Stimulated activated CD4-positive, alpha-beta T cell treated with anti-CD3 and anti-CD28 coated beads, Interleukin-2, amount 100 ng/mL, for 4 hours (primary cell): Measurements from ENCODE around the gene CTIF.

ENCODE experiments used
- DNase-seq: peaks from one replicate; pipeline ENCODE4 v3.0.0-alpha.2; 2020; ENCODE audit warnings: low read depth

The CTIF gene

DNA sequence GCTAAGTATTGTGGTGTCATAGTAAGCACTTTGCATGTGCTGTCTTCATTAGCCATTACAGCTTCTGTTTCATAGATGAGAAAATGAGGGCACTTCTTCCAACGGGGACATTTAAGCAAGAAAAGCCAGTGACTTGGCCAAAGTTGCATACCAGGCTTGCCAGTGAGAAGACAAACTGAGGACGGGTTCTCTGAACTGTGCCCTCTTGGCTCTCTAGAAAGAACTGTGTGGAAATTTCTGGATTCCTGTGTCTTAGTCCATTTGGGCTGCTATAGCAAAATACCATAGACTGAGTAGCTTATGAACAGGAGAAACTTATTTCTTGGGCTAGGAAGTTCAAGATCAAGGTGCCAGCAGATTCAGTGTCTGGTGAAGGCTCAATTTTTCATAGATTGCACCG, 13.3 kb downstream of the CTIF start:
- no peak for DNase-seq

DNA sequence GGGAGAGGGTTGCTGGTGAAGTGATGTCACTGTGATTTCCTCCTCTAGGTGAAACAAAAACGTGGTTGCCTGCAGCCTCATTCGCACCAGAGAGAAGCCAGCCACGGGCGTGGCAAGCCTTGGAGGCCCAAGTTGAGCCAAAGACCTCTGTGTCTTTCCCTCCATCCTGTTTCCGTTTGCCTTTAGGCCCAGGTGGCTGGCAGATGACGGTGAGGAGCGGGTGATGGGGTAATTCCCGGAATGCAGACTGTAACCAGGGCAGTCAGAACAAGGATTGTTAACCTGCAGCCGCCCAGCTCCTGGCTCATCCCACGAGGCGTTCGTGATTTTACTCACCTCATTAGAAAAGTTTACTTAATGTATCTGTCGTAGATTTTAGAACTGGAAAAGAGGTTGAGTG, 14.4 kb downstream of the CTIF start:
- no peak for DNase-seq

DNA sequence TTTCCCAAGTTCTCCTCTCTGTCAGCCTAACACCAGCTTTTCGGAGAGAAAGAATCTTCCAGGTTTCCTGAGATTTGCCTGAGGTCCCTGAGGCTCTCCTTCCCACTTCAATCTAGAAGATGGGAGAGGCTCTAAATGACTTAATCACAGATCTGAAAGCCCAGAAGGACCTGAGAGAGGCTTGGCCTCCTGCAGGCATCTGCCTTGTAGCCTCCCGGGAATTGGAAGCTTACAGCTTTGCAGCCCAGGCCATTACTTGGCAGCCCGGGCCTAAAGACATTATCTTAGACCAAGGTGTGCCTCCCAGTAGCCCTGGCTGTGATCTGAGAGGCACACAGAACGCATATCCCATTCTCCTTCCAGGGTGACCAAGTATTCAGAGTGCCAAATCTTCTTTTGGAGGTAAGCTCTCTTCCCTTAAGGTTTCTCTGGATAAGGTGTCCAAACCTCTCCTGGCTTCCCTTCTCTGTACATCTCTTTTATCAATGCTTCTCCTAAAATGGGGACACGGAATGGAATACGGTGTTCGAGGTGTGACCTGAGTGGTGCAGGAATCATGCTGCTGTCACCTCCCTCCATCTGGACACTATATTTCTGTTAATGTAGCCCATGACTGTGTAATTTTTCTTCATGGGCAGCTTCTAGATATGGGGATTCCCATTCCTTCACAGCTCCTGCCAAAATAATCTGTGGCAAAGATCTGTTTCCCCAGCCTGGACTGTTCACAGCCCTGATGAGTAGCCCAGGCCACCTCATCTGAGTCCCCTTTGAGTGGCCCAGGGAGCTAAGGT, 16.0 kb downstream of the CTIF start:
- DNase-seq: no peak

DNA sequence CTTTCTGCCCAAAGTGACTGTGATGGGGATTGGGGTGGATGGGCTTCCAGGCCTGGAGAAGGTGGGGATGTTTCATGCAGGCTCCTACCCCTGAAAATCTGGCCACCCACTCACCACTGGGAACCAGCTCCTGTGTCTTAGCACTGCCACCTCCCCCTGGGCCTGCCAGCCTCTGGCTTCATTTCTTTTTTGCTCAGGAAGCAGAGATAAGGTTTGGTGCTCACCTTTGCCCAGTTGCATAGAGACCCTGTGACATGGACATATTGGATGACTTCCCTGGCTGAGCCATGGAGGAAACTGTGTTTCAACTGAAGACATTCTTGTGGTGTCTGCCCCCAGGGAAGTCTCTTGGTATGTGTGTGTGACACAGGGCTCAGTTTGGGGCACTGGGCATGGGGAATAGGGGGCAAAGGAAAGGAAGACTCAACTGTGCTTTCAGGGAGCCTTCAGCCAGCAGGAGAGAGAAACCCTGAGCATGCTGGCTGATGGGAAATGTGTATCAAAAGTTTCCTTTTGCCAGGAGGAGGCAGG, 16.7 kb downstream of the CTIF start:
- DNase-seq: no peak

DNA sequence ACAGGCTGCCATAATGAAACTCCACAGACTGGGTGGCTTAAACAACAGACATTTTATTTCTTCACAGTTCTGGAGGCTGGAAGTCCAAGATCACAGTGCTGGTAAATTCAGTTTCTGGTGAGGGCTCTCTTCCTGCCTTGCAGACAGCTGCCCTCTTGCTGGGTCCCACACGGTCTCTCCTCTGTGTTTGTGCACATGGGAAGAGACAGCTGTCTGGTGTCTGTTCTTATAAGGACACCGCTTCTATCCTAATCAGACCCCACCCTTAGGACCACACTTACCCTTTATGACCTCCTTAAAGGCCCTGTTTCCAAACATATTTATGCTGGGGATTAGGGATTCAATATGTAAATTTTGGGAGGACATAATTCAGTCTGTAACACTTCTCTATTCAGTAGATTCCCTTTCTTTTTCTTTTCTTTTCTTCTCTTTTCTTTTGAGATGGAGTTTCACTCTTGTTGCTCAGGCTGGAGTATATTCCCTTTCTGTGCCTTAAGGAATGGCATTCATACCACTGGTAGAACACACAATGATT, 18.9 kb downstream of the CTIF start:
- DNase-seq: no peak

DNA sequence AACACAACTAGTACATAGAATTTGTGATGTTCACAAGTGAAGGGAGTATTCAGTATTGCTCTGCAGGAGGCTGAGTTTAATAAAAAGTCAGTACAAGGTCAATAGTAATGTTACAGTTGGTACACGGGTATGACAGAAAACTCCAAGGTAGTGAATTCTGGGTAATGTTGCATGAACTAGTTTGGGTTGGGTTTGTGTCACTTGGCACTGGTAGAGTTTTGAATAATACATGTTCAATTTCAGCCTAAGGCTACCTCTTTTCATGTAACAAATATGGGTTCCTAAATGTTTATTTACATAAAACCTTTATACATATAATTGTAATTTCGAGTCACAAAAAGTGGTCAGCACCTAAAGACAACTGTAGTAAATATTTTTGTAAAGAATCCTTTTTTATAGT, 19.4 kb downstream of the CTIF start:
- no peak for DNase-seq

DNA sequence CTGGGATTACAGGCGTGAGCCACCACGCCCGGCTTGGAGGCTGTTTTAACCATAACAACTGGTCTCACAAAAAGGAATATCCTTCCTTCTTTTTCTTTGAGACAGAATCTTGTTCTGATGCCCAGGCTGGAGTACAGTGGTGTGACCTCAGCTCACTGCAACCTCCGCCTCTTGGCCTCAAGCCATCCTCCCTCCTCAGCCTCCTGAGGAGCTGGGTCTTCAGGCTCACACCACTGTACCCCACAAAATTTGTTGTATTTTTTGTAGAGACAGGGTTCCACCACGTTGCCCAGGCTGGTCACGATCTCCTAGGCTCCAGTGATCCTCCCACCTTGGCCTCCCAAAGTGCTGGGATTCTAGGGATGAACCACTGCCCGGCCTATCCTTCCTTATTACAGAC, 21.7 kb downstream of the CTIF start:
- no peak for DNase-seq

DNA sequence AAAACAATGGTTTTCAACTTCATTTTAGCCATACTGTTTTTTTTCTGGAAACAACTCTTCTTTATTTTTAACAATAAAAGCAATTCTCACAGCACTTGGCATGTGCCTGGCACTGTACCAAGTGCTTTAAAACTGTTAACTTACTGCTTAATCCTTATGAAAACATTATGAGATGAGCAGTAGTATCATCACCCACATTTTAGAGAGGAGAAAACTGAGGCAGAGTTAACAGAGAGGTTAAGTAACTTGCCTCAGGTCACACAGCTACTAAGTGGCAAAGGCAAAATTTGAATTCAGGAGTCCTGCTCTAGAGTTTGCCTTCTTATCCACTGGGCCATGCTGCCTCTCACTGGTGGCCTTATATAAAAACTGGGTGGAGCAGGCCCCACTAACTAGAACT, 23.2 kb downstream of the CTIF start:
- DNase-seq: no peak

DNA sequence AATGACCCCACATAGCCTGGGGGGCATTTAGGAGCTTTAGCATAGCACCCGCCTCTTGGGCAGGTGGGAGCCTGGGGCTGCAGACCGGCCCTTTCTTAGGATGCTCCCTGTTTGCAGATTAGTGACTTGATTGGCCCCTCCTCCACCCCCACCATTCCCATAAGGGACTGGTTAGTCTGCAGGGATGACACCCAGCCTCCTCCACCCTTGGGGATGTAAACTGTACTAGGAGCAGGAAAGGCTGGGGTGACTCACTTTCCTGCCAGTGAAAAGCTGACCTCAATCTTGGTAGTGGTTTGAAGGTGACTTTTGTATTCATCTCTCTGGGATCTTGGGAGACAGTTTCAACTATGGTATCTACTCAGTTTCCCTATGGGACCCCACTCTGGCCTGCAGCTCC, 24.2 kb downstream of the CTIF start:
- no peak for DNase-seq

DNA sequence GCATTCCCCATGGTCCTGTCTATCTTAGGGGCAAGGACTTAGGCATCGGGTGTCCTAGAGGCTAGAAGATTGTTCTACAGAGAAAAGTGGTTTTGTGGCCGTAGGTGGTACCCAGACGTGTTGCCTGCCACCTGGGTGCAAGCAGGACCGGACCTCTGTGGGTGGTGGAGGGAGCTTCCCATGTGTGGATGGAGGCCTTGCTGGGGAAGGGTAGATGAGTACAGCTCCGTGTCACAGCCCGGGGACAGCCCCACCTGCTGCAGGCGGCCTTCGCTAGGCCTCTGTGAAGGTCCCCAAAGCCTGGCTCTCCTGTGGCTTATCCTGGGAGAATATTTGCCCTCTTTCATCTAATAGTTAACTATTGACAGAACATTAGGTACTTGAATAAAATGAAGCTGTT, 25.3 kb downstream of the CTIF start:
- DNase-seq: no peak

DNA sequence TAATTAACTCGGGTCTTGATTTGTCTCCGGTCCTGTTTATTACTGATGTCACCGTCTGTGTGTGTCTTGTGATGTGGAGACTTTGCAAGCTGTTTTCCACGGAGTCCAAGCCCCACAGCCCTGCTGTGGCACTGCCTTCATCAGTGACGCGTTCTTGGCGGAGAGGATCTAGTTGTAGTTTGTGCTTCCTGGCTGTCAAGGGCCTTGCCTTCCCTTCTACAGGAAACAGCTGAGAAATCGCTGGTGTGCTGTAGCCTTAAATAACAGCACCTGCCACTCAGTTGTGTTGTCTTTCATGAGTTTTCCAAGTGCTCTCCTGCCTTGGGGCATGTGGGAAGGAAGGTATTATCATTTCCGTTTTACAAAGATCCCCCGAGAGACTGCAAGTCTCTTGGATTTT, 26.3 kb downstream of the CTIF start:
- DNase-seq: no peak

DNA sequence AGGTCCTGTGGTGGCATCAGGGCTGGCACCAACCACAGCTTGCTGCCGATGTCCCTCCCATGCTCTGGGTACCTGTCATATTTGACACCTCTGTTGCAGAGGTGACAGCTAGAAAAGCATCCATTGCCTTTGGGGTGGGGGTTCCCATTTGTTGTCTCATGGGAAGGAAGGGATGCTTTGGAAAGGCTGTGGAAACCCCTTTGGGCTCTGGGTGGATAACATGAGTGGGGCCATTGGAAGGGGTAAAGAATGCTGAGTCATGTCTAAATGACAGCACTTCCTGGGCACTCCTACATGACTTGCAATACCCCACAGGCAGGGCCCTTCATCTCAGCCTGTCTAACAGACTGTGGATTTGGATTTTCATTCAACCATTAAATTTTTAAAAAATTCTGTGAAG, 27.8 kb downstream of the CTIF start:
- DNase-seq: no peak

DNA sequence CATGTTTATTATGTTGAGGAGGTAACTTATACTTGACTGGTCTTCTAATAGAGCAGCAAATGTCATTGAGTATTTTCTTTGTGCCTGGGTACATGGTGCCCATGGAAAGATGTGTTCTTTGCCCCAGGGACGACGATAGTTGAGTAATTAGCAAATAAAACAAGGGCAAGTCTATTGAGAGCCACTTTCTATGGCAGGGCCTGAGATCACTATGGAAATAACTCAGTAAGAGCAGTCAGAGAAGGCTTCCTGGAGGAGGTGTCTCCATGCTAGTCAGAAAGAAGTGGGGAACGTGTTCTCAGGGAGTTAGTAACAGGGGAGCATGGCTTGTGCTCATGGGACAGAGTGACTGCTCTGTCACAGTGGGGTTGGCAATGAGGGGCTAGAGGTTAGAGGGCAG, 28.6 kb downstream of the CTIF start:
- DNase-seq: no peak

DNA sequence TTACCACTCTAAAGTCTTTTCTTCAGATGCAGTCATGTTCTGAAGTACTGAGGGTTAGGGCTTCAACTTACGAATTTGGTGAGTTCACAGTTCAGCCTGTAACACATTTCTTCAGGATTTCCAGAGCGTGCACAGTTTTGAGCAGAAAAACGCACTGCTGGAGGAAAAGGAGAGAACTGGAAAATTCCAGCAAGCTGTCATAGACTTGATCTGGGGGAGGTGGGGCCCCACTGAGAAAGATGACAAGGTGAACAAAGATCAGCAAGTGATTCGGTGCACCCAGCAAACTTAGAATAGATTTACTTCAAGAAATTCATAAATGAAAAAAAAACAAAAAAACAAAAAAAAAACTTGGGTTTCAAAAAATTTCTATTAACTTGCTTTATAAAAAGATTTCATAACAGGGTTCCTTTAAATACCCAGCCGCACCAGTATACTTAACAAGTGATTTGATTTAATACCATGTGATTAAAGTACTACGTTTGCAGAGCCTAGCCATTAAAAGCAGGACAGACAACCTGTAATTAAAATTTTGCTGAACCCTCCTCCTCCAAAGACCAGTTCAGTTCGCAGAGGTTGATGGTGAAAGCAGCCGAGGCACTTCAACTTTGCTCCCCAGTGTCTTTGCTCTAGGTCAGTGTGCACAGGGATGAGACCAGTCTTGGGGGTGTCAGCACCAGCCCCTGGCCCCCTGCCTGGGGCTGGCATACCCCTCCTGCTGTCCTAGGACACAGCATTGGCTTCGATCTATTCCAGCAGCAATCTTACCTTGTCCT, 30.5 kb downstream of the CTIF start:
- no peak for DNase-seq

DNA sequence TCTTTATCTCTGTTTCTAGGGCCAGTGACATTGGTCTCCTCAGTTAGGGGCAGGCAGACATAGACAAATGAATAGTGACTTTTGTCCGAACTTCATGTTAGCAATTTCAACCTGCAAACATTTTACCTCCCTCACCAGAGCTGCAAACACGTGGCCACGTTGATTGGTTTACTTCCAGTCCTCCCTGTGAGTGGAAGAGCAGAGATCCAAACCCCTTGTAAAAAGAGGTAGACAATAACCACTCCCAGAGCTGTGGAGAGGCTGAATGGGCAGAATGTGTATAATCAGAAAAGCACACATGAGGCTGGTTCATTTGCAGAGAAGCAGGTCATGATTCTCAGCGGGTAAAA, 31.1 kb downstream of the CTIF start:
- no peak for DNase-seq

DNA sequence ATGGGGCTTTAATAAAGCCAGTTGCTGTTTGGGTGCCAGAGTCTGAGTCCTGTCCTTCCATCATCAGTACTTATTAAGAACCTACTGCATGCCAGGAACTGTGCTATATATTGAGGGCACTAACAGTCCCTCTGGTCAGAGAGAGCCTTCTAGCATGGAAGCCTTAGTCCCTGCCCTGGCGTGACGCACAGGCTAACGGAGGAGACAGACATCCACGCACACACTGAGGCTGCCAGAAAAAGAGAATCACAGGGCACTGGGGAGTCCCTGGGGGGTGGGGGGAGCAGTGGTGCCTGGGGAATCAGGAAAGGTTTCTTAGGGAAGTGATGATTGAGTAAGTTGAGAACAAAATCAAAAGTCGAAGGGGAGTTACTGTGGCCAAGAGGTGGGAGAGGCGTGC, 31.5 kb downstream of the CTIF start:
- DNase-seq: no peak

DNA sequence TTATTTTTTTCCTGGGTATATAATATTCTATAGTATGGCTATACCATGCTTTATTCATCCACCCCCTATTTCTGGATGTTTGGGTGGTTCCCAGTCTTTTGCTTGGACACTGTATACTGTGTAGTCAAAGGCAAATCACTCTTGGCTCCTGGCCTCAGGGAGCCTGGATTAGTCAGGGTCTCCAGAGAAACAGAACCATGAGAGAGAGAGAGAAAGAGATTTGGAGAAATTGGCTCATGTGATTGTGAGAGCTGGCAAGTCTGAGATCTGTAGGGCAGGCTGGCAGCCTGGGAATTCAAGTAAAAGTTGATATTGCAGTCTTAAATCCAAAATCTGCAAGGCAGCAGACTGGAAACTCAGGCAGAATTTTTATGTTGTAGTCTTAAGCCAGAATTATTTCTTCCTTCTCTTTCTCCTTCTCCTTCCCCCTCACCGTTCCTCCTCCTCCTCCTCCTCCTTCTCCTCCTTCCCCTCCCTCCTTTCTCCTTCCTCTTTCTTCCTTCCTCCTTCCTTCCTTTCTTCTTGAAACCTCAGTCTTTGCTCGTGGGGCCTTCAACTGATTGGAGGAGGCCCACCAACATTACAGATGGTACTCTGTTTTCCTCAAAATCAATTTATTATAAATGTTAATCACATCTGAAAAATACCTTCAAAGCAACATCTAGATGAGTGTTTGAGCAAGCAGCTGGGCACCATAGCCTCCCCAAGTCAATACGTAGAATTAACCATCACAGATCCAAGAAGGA, 33.0 kb downstream of the CTIF start:
- DNase-seq: no peak

DNA sequence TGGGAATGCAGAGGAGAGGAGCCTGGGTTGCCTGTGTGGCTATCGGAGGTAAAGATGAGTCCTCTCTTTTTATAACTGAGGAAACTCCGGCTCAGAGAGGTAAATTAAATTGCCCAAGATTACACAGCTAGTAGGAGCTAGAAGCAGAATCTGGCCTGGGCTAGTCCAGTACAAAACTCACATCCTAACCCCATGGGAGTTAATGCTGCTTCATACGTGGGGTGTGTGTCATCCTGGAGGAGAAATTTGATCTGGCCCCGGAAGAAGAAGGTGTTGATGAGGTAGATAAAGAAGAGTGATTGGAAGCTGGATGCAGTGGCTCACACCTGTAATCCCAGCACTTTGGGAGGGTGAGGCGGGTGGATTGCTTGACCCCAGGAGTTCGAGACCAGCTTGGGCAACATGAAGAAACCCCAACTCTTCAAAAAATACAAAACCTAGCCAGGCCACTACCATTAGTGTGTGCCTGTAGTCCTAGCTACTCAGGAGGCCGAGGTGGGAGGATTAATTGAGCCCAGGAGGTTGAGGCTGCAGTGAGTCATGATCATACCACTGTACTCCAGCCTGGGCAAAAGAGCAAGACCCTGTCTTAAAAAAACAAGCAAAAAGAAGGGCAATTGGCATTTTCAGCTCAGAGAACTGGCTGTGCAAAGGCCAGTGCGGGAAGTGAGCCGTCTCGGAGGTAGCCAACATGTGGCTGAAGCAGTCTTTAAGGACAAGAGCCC, 33.7 kb downstream of the CTIF start:
- DNase-seq: no peak

DNA sequence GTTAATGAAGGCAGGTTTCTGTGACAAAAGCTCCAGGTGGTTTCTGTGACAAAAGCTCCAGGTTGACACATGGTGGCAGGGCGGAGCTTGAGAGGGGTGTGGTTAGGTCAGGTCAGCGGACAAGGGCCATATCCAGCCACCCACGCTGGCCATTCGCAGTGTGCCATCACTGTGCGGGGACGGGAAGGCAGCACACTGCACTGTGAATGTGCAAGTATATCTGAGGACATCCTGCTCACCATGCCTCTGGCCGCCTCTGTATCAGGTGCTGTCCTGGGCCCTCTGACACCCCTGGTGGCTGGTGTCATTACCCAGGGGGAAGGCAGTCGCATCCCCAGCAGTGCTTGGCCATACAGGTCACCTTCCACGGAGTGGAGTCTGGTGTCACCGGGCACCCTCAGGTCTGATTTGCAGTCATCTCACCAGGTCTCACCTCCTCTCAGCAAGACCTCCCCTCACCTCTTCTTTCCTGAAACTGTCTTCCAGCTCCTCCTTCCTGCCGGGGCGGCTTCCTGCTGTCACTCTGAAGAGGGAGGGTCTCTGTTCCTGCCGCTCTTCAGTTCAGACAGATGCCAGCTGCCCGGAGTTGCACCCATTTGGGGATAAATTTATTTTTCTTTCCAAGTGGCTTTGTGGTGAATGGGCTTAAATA, 34.9 kb downstream of the CTIF start:
- no peak for DNase-seq

DNA sequence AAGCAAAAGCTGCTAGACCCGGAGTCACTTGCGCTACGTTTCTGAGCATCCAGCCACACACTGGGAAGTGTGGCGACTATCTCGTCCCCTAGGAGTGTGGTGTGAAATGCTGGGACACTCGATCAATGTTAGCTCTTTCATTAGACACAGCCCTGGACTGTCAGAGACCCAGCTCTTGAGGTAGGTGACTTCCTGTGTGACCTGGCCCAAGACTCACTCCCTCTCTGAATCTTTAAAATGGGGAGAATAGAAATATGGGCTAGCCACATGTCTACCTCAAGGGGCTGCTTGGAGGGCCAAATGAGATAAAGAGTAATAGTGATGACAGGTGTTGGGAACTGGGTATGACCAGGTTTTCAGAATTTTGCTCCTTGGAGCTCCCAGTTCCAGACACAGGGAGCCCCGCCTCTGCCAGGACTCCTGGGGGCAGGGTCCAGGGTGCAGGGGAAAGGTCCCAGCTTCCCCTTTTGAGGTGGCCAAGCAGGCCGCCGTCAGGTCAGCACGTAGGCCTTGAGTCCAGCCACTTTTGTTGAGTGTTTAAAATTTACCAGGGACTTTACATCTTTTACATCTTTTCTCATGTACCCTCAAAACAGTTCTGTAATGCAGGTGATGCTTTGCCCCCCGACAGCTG, 36.0 kb downstream of the CTIF start:
- no peak for DNase-seq

DNA sequence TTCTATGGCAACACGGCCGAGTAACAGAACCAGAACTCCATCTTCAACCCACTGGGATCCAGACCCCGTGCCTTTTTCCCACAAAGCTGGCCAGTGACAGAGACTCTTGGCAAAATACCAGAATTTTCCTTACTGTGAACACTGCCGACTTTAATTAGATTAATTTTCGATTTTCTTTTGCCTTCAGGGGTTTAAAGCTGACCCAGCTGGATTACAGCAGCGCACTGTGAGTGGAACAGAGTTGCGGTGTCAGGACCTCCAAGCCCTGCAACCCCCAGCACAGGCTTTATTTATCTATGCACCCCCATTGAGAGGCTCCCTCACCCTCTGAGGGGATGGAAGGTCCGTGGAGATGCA, 36.4 kb downstream of the CTIF start:
- DNase-seq: no peak
